CD1c-positive myeloid dendritic cell (primary cell): ENCODE data around the gene PDSS2.
"Not testable (repeated sequence)": the region's sequence is repeated elsewhere in the genome, so short reads cannot be mapped to it uniquely, and the experiment has no call there.

Experiments
- DNase-seq: peaks from one replicate; pipeline ENCODE4 v3.0.0-alpha.2; 2016; ENCODE audit errors: extremely low spot score

PDSS2 gene

GRCh38 chr6:107217248-107217647 lies 242.1 kb downstream of the PDSS2 start:
- DNase-seq: no peak

GRCh38 chr6:107216197-107216933 lies 243.0 kb downstream of the PDSS2 start:
- no peak for DNase-seq

- DNase-seq: no peak
Observed at GRCh38 chr6:107215334-107215733, 244.0 kb downstream of the PDSS2 start.

- no peak for DNase-seq
Observed at GRCh38 chr6:107214655-107215054, 244.7 kb downstream of the PDSS2 start.

- DNase-seq: no peak
Observed at GRCh38 chr6:107209406-107210305, 249.7 kb downstream of the PDSS2 start.

- DNase-seq: no peak
Observed at GRCh38 chr6:107207251-107207873, 252.0 kb downstream of the PDSS2 start.

GRCh38 chr6:107205058-107205998 lies 254.0 kb downstream of the PDSS2 start:
- no peak for DNase-seq

GRCh38 chr6:107202876-107203468 lies 256.4 kb downstream of the PDSS2 start:
- DNase-seq: no peak

- no peak for DNase-seq
Observed at GRCh38 chr6:107198631-107199416, 260.5 kb downstream of the PDSS2 start.

- DNase-seq: no peak
Observed at GRCh38 chr6:107196152-107196551, 263.2 kb downstream of the PDSS2 start.

GRCh38 chr6:107194723-107195122 lies 264.6 kb downstream of the PDSS2 start:
- not testable (repeated sequence) for DNase-seq

- DNase-seq: no peak
Observed at GRCh38 chr6:107192830-107193229, 266.5 kb downstream of the PDSS2 start.

GRCh38 chr6:107187630-107188029 lies 271.7 kb downstream of the PDSS2 start:
- DNase-seq: no peak

GRCh38 chr6:107186047-107186446 lies 273.3 kb downstream of the PDSS2 start:
- DNase-seq: no peak

- DNase-seq: no peak
Observed at GRCh38 chr6:107185391-107185970, 273.9 kb downstream of the PDSS2 start.

GRCh38 chr6:107184435-107184834 lies 274.9 kb downstream of the PDSS2 start:
- DNase-seq: no peak

- no peak for DNase-seq
Observed at GRCh38 chr6:107180099-107180498, 279.3 kb downstream of the PDSS2 start.

GRCh38 chr6:107179004-107179403 lies 280.4 kb downstream of the PDSS2 start:
- no peak for DNase-seq

- no peak for DNase-seq
Observed at GRCh38 chr6:107173779-107174178, 285.6 kb downstream of the PDSS2 start.

GRCh38 chr6:107171513-107171912 lies 287.9 kb downstream of the PDSS2 start:
- no peak for DNase-seq
